K562 (cell line): ENCODE data around the gene SEMA6B. TPM values are rescaled to one million over a fixed set of nuclear protein-coding genes. Genes with fewer than 3 reads are reported as not detected.

Experiments
- ATAC-seq: fragments of 200-7000 bp; cut with Tn5 transposase; 3 replicates; pipeline ENCODE4 v1.9.1; 2020; ENCODE audit warnings: moderate library complexity
- BruUV-seq: library from RNA; stranded (reverse); fragments of 400-500 nt; replicated peaks from 2 replicates; lab custom pipeline; 2021; lab: Mats Ljungman, UMichigan
- CTCF ChIA-PET: fragments of 300-600 bp; formaldehyde crosslinking; extraction: SDS; loops from one replicate; lab custom pipeline; 2021; ENCODE audit warnings: low intra/inter-chr PET ratio; lab: Yijun Ruan, JAX
- POLR2A ChIA-PET: fragments of 300-600, 350-650 bp; sonication (Branson Sonifier 250); formaldehyde crosslinking; extraction: SDS; loops from one replicate; lab custom pipeline; 2021; ENCODE audit warnings: antibody characterized with exemption, inconsistent platforms; lab: Yijun Ruan, JAX
- DNase-seq, 4 experiments: peaks; one replicate each; pipeline versions ENCODE4 v3.0.0 to v3.0.0-alpha.2; 2011 to 2018; ENCODE audit warnings: low spot score in 3 of 4, mixed read lengths in 3 of 4; ENCODE audit errors: extremely low read depth in 1 of 4
- FAIRE-seq: peaks from 2 replicates; lab custom pipeline; 2011; peaks lifted over from hg19 to GRCh38; lab: Jason Lieb, UNC
- H2AFZ ChIP-seq: 2 replicates; pipeline ENCODE4 v1.6.0; 2011; ENCODE audit warnings: low read depth, low read length, control low read depth, inconsistent platforms
- H3K27ac ChIP-seq: fragments of 200-600 bp; 3 replicates; pipeline ENCODE4 v1.8.0; 2011; ENCODE audit warnings: low read depth, mild to moderate bottlenecking, control low read depth, inconsistent platforms, low read length, moderate library complexity, mixed read lengths; ENCODE audit errors: extremely low read depth
- H3K27me3 ChIP-seq, 2 experiments: fragments of 300-600 bp in 1 of 2; 2 replicates in 1 of 2; 3 replicates in 1 of 2; pipeline versions ENCODE4 v1.6.0 to v1.8.0; 2011; ENCODE audit warnings: inconsistent platforms in 2 of 2, low read length in 2 of 2, mild to moderate bottlenecking in 1 of 2, mixed read lengths in 1 of 2, moderate library complexity in 1 of 2; ENCODE audit not compliant: control insufficient read depth in 2 of 2, insufficient read depth in 2 of 2
- H3K36me3 ChIP-seq: fragments of 300-600 bp; 3 replicates; pipeline ENCODE4 v1.8.0; 2011; ENCODE audit warnings: mild to moderate bottlenecking, low read length, inconsistent platforms; ENCODE audit not compliant: control insufficient read depth, insufficient read depth
- H3K4me1 ChIP-seq, 2 experiments: fragments of 200-600 bp in 1 of 2; replicated peaks in 1 of 2; 2 replicates in 1 of 2; 3 replicates in 1 of 2; pipeline versions ENCODE4 v1.5.1 to v1.8.0; 2011; ENCODE audit warnings: inconsistent platforms in 2 of 2, low read length in 2 of 2, mild to moderate bottlenecking in 1 of 2, mixed read lengths in 1 of 2, moderate library complexity in 1 of 2; ENCODE audit not compliant: control insufficient read depth in 2 of 2, insufficient read depth in 2 of 2
- H3K4me2 ChIP-seq: 2 replicates; pipeline ENCODE4 v1.6.1; 2011; ENCODE audit warnings: low read length, control low read depth, inconsistent platforms, mixed read lengths; ENCODE audit not compliant: insufficient read depth
- H3K4me3 ChIP-seq: fragments of 200-600 bp; sonication (generic), shearing (Covaris generic); 2 replicates; pipeline ENCODE4 v1.5.1; 2016; ENCODE audit warnings: control low read depth, inconsistent platforms
- H3K79me2 ChIP-seq: fragments of 200-600 bp; 3 replicates; pipeline ENCODE4 v1.8.0; 2011; ENCODE audit warnings: low read length, inconsistent platforms; ENCODE audit not compliant: control insufficient read depth, insufficient read depth
- H3K9ac ChIP-seq, 2 experiments: 2 replicates each; pipeline versions ENCODE4 v1.6.0 to v1.6.1; 2011; ENCODE audit warnings: low read depth in 2 of 2, low read length in 2 of 2, control low read depth in 1 of 2, inconsistent platforms in 1 of 2, mild to moderate bottlenecking in 1 of 2, mixed read lengths in 1 of 2; ENCODE audit not compliant: insufficient read depth in 1 of 2
- H3K9me1 ChIP-seq: one replicate; pipeline ENCODE4 v1.6.0; 2011; ENCODE audit warnings: inconsistent platforms, mild to moderate bottlenecking, low read length, moderate library complexity; ENCODE audit not compliant: control insufficient read depth, insufficient read depth
- H3K9me3 ChIP-seq: replicated peaks from 2 replicates; pipeline ENCODE4 v1.5.1; 2011; ENCODE audit warnings: low read depth, low read length, inconsistent platforms; ENCODE audit not compliant: control insufficient read depth, insufficient read depth
- H4K20me1 ChIP-seq: replicated peaks from 2 replicates; pipeline ENCODE4 v1.6.1; 2011; ENCODE audit warnings: low read length, inconsistent platforms, mixed read lengths; ENCODE audit not compliant: control insufficient read depth, insufficient read depth
- KDM1A ChIP-seq, 2 experiments: fragments of 450-650 bp; IDR thresholded peaks; 2 replicates each; pipeline ENCODE4 v1.6.1; 2016; ENCODE audit warnings: mild to moderate bottlenecking in 2 of 2
- RBM25 ChIP-seq: fragments of 200-400 bp; formaldehyde crosslinking; IDR thresholded peaks from 2 replicates; pipeline ENCODE4 v1.6.1; 2018; ENCODE audit warnings: low read length, low read depth, moderate library complexity; ENCODE audit not compliant: severe bottlenecking
- ZFP36 ChIP-seq: fragments of 150-350 bp; IDR thresholded peaks from 2 replicates; pipeline ENCODE4 v1.6.1; 2018; ENCODE audit warnings: low read length, low read depth; ENCODE audit not compliant: partially characterized antibody
- ZNF175 ChIP-seq: fragments of 200-800 bp; sonication (Bioruptor generic); IDR thresholded peaks from 2 replicates; pipeline ENCODE4 v1.6.1; 2016; ENCODE audit warnings: low read depth, mild to moderate bottlenecking, missing genetic modification characterization, missing compliant biosample characterization
- ZNF232 ChIP-seq: sonication (generic); formaldehyde crosslinking; IDR thresholded peaks from 2 replicates; pipeline ENCODE4 v1.8.0; 2022; ENCODE audit warnings: mild to moderate bottlenecking, missing genetic modification reagents
- WGBS: fragments of 100-300 bp; shearing (Covaris generic); methylation state at CpG from one replicate; pipeline ENCODE4 v1.1.6; 2016; ENCODE audit warnings: low coverage, mixed read lengths; ENCODE audit not compliant: insufficient coverage; ENCODE audit errors: missing lambda C conversion rate; 5-methylcytosine and 5-hydroxymethylcytosine counted together
- in situ Hi-C: fragments of 300-500 bp; cut with MboI; formaldehyde crosslinking; loops from 4 replicates; pipeline ENCODE4 v1.15.0; 2018; ENCODE audit warnings: inconsistent platforms, mixed read lengths
- intact Hi-C: fragments of 100-400 bp; cut with micrococcal nuclease; formaldehyde crosslinking; loops from 2 replicates; pipeline ENCODE4 v1.14.2; 2022
- polyA plus RNA-seq, 8 experiments: library from polyadenylated mRNA; depleted of rRNA in 4 of 8; stranded (reverse) in 5 of 8; unstranded in 3 of 8; fragments of >200 nt; fragmentation: Nextera tagmentation in 2 of 8; fragmentation: Illumina TruSeq in 1 of 8; extraction: Ambion mirVana in 2 of 8; extraction: Trizol in 1 of 8; gene quantifications; 2 replicates each; pipeline versions ENCODE4 v1.2.1 to v1.2.3, GENCODE V29; 2011 to 2014; ENCODE audit warnings: inconsistent platforms in 1 of 8, missing spikeins in 1 of 8
- total RNA-seq, 7 experiments: library from RNA; depleted of rRNA in 6 of 7; stranded (reverse); fragments of >200 nt in 6 of 7; fragmentation: Illumina TruSeq in 2 of 7; extraction: Trizol in 2 of 7; gene quantifications; 2 replicates each; pipeline versions ENCODE4 v1.2.1 to v1.2.3, GENCODE V29; 2011 to 2021; ENCODE audit warnings: low replicate concordance in 1 of 7
- TF ChIP-seq, protein P1 (sequence below): sonication (generic); formaldehyde crosslinking; IDR thresholded peaks from 2 replicates; pipeline ENCODE4 v1.8.0; 2022; ENCODE audit warnings: mild to moderate bottlenecking, low read depth, missing genetic modification reagents

SEMA6B gene
- total and polyA plus RNA-seq, 9 of the 15 experiments (the other 6 are each of a cell fraction or from before 2014, with no cell fraction given) = 0.65 to 4.6 (median 2.5) TPM; not detected in 2

DNA sequence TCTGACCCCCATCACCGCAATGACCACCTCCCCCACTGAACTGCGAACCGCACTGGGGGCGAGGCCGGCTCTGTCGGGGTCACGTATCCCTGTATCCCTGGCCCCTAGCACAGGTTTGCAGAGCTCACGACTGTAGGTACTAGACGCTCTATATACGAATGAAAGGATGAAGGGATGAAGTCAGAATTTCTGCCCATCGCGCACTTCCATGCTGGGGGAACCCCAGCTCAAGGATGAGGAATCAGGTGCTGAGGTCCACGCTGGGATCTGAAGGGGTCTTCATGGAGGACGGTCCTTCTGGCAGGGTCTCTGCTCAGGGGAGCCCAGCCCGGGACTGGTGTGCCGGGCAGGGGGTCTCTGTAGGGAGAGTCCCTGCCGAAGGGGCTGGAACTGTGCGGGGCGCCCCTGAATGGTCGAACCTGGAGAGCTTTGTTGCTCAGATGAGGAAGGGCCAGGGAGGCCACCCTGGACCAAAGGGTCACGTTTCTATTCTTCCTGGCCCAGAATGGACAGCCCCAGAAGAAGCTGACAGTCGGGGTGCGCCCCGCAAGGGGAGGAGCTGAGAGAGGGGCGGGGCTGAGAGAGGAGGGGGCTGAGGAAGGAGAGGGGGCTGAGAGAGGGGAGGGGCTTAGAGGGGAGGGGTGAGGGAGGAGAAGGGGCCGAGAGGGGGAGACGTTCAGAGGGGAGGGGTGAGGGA lies 37.9 kb upstream of the SEMA6B start (continued):
- TF ChIP-seq, protein P1, sequence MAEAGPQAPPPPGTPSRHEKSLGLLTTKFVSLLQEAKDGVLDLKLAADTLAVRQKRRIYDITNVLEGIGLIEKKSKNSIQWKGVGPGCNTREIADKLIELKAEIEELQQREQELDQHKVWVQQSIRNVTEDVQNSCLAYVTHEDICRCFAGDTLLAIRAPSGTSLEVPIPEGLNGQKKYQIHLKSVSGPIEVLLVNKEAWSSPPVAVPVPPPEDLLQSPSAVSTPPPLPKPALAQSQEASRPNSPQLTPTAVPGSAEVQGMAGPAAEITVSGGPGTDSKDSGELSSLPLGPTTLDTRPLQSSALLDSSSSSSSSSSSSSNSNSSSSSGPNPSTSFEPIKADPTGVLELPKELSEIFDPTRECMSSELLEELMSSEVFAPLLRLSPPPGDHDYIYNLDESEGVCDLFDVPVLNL (CRISPR knock-in tag) = no peak
- TF ChIP-seq, all 486 proteins: peak for 2

DNA sequence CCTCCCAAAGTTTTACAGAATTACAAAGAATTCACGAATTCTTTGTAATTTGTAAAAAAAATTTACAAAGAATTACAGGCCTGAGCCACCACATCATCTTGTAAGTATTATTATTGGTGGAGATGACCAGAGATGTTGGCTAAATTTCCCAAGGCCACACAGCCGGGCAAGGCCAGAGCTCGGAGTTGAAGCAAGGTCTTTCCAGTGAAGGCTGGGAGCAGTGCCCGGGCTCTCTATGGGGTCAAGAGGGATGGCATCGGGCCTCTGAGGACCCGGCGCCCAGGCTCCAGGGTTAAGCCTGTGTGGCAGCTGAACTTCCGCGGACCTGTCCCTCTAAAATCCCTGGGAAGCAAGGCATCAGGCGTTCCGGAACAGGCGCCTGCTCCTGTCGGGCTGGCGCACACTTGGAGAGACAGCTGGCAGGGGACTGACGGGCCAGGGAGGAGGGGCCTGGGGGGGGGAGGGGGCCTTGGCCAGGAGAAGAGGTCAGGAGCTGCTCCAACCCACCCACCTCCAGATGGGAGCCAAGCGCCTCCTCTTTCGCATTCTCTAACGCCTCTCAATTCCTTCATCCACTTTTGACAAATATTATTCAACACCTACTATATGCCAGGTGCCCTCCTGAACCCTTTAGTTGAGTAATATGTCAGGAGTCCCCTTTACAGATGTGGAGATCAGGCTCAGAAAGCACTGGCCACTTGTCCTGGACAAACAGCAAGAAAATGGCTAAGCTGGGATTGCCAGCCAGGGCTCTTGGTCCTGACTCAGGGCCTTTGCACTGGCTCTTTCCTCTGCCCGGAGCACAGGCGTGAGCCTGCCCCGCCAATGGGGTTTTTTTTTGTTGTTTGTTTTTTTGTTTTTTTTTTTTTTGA lies 36.8 kb upstream of the SEMA6B start:
- FAIRE-seq (no peak), DNase-seq (no peak), ATAC-seq (no peak)
- ChIA-PET CTCF (no interaction called here), POLR2A (no interaction called here)
- in situ Hi-C loops (no loop called here), intact Hi-C loops (no loop called here)
- no peaks in the 10 kb centered on the region for H4K20me1 ChIP-seq
- BruUV-seq = no TSS peak
- H3K9me1 ChIP-seq = no peaks in the 10 kb centered on the region
- H3K4me3 ChIP-seq = no peak overlapping the region
- no peak overlapping the region for H3K4me2 ChIP-seq
- peak; percentile 91 for TF ChIP-seq ZNF232 (CRISPR knock-in tag)
- TF ChIP-seq ZFP36 = peak; percentile 44
- TF ChIP-seq RBM25 = peak; percentile 44
- TF ChIP-seq ZNF175 = no peak
- TF ChIP-seq KDM1A (IDR thresholded peaks at IDR 0.05) = 0 out of 4 replicates have a peak, but pooled peaks of 1 of the 2 experiments have one; percentile 17
- peaks cover 9 to 19% of the 10 kb centered on the region in 2 experiments; a peak in 4 of 5 replicates for H3K4me1 ChIP-seq
- no peak overlapping the region for H3K9ac ChIP-seq
- no peak overlapping the region for H3K27ac ChIP-seq
- H3K9me3 ChIP-seq = no peaks in the 10 kb centered on the region
- 52% methylated on average over 18 of the region's 21 CpGs for WGBS
- H2AFZ ChIP-seq = no peak overlapping the region
- no peaks in the 10 kb centered on the region for H3K79me2 ChIP-seq
- no peaks in the 10 kb centered on the region for H3K36me3 ChIP-seq
- H3K27me3 ChIP-seq = no peaks in the 10 kb centered on the region
